IPS DF 4.7 (cell line): ENCODE measurements around the gene ING4.

Source experiments
- DNase-seq: peaks from one replicate; pipeline ENCODE4 v3.0.0-alpha.2; 2013; ENCODE audit warnings: low spot score; ENCODE audit errors: extremely low read depth

Gene ING4

DNA sequence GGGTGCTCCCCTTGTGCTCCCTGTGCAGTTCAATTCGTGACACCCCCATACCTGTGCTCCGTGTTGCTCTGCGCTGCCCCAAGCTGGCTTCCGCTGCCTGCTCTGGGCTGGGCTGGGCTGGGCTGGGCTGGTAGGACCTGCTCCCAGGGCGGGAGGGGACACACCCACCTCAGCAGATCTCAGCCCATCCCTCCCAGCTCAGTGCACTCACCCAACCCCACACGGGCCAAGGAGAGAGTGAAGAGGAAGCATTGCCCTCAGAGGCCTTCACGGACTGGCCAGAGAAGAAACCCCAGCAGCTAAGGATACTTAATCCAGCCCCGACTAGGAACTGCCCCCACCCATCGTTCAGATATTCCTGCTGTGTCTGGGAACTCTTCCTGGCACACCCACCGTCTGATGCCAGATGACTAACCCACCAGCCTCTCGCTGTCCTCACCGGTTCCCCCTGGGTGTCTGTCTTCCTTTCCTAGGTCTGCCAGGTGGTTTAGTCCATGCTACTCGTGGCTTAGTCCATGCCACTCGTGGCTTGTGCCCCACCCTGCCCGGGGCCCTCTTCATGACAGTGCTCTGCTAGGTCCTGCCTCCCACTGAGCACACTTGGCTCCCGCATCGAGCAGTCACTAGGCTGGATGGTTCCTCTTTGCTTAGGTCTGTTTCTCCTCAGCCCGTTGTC lies 26.9 kb downstream of the ING4 start, which contains the start of gene LPAR5:
LPAR5 (minus strand) TSS at position 104 of the 676 bp plus-strand sequence. CDS start 14,711 bp downstream, outside the sequence.
- DNase-seq, result no peak

DNA sequence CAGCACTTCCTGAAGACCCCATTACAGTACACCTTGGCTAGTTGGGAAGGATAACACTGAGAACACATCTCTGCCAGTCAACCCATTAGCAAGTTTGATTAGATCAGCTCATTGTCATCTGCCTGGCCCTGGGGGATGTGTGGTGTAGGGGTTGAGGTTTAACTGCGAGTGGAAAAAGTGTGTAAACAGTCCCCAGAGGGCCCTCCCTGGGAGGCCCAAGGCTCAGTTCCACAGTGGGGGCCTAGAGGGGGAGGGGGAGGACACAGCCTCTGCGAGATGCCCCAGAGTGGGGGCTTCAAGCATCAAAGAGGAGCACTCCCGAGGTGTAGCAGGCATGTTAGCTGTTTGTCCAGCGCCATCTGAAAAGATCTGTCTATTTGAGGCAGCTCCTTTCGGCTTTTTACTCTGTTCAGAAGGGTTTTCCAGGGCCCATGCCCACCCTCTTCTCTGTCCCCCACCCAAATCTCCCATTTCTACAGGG lies 27.5 kb downstream of the ING4 start:
- DNase-seq, result no peak

DNA sequence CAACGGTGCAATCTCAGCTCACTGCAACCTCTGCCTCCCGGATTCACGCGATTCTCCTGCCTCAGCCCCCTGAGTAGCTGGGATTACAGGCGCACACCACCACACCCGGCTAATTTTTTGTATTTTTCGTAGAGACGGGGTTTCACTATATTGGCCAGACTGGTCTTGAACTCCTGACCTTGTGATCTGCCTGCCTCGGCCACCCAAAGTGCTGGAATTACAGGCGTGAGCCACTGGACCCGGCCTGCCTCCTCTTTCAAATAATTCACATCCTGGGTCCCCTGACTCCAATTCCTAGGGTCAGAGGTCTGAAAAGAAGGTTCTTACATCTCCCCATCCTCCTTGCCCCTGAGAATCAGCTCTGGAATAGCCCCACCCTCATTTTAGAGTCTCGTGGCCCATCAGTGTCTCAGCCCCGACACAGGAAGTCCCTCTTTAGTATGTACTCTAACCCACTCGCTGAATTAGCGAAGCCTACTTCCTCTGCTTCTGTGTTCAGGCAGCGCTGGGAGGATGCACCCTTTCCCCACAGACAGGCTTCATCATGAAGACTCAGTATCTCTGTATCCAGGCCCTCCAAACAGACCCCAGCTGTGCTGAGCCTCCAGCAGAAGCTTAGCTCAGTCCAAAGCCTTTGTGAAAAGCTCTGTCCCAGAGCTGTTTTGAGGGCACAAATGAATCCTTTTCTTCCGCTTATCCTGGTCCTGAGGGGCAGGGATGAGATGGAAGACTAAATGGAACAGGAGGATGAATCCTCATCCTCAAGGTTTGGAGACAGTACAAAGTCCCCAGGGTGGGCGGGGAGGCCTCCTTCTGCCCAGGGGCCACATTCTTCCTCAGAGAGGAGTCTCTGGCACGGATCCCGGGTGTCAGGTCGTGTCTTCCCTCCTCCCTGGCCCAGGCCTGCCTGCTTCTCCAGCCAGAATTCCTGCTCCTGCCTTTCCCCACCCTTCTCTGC lies 30.6 kb downstream of the ING4 start:
- DNase-seq, result no peak

DNA sequence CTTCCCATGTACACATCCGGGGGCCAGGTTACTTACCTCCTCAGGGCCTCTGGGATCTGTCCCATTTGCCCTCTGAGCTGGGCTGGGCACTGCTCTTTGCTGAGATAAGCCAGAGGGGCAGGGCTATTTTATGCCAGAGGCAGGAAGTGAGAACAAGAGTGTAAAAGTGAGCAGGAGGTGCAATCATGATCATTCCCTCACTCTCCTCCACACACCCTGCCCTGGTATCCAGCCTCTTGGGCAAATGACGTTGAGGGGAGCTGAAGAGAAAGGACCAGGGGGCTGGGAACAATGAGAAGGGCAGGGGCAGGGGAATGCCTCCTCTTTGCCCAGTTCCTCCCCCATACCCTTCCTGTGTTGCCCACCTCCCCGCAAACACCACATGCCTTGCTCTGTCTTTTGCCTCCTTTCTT lies 31.4 kb downstream of the ING4 start:
- no peak for DNase-seq

DNA sequence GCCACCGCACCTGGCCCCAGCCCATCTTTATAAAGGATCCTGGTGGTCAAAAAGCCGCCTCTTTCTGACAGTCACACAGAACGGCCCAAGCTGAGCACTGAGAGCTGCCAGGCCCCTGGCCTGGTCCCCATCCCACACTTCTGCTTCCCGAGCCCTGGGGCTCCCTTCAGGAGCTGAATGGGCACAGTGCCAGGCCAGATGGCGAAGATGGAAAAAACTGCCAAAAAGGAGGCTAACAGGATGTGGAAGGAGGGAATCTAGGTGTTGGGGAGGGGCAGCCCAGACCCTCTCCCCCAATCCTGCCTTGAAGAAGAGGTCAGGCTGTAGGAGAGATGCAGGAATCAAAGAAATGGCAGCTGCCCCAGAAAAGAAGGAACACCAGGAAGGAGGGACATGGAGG lies 32.2 kb downstream of the ING4 start:
- DNase-seq, result no peak

DNA sequence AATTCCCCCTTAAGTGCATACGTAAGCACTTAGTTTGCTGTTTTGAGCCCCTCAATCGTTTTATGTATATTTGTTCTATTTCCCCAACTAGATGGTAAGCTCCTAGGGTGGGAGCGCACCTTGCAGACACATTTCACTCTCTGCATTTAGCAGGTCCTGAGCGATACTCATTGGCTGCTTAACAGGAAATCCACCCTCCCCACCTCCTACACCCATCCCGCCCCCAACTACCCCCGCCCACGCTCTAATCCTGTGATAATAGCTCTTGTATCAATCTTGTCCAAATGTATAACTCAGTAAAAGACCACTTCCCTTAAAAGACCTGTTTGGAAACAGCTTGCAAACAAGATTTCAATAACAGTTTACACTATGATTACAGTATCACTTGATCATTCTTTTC lies 35.3 kb downstream of the ING4 start:
- no peak for DNase-seq

DNA sequence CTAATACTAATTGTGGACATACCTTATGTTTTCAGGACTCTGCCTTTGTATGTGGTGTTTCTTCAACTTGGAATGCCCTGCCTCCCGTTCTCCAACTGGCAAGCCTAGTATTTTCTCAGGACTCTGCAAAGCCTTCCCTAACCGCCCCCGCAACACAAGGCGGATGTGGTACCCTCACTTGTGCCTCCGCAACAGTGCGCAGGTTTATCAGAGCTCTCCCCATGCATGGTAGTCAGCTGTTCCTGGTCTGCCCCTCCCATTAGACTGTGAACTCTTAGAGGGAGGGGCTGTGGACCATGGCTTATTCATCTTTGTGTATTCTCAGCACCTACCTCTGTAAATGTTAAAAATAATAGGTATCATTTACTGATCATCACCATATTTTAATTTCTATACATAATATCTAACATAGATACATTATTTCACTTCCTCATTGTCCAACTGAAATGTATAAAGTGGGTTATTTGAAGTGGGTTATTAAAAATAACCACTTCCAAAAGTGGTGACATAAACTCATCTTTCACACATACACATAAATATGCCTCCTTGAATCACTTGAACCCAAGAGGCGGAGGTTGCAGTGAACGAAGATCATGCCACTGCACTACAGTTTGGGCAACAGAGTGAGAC lies 36.1 kb downstream of the ING4 start:
- no peak for DNase-seq

DNA sequence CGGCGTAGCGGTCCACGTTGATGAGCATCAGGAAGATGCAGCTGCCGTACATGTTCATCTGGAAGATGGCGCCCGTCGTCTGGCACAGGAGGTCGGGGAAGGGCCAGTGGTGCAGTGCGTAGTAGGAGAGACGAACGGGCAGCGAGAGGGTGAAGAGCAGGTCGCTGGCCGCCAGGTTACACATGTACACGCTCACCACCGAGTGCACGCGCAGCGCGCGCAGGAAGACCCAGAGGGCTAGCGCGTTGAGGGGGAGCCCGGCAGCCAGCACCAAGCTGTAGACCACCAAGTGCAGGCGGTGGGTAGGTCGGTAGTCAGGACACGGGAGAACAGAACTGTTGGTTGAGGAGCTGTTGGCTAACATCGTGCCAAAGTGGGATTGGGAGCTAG lies 42.0 kb downstream of the ING4 start:
- DNase-seq, result no peak

DNA sequence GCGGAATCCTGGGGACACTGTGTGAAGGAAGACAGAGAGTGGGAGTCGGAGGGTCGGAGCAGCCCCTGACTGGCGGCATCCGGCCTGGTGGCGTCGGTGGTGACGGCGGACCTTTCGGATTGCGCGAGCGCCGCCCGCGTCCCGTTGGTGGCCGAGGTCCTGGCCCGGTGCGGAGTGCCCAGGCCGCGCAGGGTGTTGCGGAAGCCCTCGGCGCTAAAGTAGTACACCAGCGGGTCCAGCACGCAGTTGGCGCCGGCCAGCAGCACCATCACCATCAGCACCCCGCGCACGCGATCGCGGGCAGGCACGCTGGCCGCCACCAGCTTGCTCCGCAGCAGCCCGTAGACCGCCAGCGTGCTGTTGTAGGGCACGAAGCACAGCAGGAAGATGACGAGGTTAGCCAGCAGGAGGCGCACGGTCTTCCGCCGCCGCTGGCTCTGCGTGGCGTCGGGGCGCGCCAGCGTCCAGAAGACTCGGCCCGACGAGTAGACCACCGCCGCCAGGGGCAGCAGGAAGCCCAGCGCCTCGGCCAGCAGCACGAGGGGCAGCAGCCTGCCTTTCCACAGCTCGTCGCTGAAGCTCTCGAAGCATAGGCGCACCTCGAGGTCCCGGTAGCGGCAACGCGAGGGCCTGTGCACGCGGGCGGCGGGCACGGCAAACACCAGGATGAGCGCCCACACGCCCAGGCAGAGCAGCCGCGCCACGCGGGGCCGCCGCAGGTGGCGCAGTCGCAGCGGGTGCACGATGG lies 42.6 kb downstream of the ING4 start:
- no peak for DNase-seq

DNA sequence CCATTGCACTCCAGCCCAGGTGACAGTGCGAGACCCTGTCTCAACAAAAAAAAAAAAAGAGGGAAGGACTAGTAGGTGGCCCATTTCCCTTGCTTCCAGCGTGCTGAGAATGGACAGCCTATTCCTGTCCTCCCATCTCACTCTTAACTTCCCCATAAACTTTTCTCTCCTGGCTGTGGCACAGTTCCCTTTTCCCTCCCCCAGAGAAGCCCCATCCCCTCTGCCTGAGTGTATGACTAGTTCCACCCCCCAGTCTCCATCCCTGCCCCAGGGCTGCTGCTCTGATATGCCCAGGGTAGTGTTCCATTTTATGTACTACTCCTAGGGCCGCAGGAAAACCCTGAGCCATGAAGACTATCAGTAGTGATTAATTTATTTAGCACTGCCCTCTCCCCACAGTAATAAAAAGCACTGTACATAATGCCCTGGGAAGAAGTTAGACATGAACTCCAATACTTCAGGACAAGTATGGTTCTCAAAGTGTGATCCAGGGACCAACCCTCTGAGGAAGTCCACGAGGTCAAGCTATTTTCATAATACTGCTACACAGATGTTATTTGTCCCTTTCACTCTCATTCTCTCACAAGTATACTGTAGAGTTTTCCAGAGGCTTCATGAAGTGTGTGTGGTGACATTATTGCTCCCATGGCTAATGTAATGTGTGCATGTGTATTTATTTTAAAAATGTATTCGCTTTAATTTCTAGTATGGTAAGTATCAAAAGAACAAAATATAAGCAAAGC lies 44.3 kb downstream of the ING4 start:
- DNase-seq, result no peak

DNA sequence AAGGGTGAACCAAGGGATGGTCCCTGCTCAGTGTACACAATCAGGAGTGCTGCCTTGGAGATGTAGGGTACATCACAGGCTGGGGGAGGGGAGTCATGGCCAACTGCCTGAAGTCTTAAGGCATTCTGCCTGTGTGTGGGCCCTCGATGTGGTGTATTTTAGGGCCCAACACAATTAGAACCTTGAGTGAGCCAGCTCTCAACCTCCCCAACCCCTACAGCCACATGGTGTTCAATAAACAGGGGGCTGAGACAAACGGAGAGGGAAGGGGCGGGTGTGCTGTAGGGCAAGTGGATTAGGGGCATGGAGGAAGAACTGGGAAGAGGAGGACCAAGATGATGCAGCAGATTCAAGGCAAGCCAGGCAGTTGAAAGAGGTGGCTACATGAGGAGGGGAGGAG lies 47.1 kb downstream of the ING4 start:
- no peak for DNase-seq

DNA sequence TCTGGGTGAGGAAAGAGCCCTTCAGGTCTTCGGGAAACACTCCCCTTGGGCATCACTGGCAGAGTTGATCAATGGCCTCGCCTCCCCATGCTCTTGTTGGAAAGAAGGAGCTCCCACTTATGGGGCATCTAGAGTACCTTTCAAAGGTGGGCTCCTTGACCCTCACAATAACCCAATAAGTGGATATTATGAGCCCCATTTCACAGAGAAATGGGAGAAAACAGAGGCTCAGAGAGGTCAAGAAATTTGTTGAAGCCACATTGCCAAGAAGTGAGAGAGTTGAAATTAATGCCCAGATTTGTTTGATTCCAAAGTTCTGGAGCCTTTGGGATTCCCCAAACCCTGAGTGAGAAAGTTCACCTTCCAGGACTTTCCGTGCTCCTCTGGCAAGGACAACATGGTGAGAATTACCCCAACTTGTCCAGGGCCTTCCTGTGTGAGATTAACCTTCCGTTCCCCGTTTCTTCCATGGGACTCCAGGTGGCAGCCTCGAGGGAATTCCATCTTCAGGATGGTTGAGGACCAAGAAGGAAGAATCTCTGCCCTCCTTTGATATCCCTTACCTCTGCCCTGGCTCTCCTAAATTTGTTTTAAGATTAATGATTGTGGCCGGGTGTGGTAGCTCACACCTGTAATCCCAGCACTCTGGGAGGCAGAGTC lies 48.3 kb downstream of the ING4 start:
- no peak for DNase-seq

DNA sequence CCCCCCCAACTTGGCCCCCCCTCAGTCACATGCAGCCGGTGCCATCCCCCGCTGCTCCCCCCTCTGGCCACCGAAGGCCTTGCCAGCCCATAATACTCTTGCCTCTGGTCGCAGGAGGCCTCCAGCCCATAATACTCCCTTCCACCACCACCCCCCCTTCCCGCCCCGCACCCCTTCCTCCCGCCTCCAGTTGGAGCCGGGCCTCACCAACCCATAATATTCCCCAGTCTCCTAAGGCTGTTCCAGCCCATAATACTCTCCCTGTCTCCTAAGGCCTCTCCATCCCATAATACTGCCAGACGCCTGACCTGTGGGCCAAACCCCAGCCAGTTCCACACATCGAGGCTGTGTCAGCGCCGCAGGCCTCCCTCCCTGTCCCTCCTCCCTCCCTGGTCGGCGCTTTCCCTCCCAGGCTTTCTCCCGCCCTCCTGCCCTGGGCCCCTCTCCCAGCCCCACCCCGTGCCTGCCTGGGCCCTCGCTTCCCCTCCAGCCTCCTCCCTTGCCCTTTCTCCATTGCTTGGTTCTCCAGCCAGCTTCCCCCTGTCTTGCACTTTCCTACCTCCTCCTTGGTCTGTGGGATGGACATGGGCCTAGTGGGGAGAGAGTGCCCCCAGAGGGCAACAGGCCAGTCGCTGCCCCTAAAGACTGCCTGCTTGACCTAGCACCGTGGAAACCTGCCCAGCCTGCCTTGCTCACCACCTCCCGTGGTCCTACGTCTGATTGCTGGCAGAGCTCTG lies 49.0 kb downstream of the ING4 start:
- DNase-seq, result peak; percentile 87

DNA sequence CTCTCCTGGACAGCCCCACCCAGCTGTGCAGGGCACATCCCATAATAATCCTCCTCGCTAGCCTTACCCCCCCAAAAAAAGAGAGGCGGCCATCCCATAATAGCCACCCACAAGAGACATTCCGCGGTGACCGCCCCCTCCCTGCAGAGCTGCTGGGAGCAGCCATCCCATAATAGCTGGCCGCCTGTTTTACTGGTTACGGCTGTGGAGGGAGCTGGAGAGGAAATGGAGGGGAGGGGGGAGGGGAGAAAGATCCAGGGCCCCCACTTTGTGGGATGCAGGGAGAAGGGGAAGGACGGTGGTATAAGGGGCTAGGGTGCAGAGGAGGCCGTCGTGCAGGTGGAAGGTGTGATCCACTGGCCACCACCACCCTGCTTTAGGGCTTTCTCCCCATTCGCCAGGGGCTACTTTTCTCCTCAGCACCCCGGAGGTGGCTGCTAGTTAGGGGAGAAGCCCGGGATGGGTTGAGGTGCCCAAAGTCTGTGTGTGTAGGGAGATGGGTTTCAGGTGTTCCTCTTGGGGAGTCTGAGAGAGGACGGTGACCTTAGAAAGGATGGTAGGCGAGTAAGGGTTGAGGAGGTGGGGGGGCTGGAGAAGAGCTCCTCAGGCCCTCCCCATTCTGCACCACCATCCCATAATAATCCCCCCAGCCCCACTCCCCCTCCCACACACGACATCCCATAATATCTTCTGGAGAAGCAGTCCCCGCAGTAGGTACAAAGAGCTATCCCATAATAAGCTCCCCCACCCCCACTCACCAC lies 49.7 kb downstream of the ING4 start:
- DNase-seq, result no peak

DNA sequence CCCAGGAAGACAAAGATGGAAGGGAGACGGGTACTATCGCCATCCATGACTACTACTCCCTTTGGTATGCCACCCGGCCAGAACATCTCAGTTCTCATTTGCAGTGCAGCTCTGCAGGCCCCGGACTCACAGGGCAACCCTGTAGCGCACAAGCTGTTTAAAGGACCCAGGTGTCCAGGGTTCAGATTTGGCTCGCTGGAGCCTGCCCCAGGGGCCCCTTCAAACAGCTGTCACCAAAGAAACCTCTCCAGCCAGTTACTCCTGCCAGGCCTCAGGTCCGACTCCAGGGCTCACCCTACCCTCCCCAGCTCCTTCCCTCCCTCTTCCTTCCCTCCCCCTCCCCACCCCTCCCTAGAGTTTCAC lies 50.3 kb downstream of the ING4 start:
- DNase-seq, result no peak

DNA sequence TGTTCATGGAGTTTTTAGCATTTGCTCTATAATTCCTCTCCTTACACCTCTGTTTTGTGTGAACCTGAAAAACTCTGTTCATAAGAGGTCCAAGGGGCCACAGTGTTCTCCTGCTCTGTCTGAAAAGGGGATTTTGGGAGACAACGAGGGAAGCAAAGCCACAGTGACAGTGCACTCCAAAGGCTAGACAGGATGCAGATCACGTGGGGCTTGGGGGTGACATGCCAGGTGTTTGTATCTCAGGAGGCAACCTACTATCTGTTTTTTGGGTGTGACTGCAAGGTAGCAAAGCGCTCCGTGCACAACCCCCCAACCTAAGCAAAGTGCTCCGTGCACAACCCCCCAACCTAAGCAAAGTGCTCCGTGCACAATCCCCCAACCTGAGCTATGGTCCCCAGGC lies 50.7 kb downstream of the ING4 start:
- DNase-seq, result no peak

DNA sequence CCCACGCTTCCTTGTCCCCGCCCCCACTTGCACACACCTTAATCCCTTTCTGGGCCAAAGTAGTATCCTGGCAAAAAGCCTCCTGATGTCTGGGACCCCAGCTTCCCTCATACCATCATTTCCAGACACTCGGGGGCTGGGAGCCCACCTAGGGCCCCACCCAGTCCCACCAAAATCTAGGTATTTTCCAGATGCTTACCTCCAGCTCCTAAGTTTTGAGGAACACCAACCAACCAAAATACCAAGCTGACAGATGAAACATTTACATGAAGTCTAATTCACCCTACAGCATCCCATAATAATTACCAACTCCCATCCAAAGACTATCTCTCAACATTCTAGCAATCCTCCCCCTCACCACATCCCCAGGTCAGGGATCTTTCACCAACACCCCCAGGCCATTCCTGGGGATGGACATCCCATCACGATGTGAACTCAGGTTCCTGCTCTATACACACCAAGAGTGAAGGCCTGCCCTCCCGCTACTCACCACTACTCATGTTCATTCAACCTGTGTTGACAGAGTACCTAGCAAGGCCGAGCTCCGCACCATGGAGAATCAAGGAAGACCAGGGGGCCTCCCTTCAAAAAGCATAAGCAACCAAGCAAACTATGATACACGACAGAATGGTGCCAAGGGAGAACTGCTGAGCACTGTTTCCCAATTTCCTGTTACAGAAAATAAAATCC lies 54.2 kb downstream of the ING4 start:
- no peak for DNase-seq
